CD4-positive, alpha-beta T cell (primary cell): ENCODE measurements around the gene FAM120B. TPM values are rescaled to one million over a fixed set of nuclear protein-coding genes. Genes with fewer than 3 reads are reported as not detected.
"Not testable (repeated sequence)": the region's sequence is repeated elsewhere in the genome, so short reads cannot be mapped to it uniquely, and the experiment has no call there.

Experiments
- ATAC-seq: fragments of 200-7000 bp; cut with Tn5 transposase; one replicate; pipeline ENCODE4 v1.10.0; 2022; ENCODE audit warnings: mild to moderate bottlenecking; ENCODE audit not compliant: poor library complexity
- CTCF ChIA-PET: fragments of 350-600 bp; sonication (Branson Sonifier 250); formaldehyde crosslinking; loops from one replicate; lab custom pipeline; 2021; ENCODE audit warnings: antibody characterized with exemption, inconsistent platforms; lab: Charles Lee
- POLR2A ChIA-PET: fragments of 350-600 bp; sonication (Branson Sonifier 250); formaldehyde crosslinking; loops from one replicate; lab custom pipeline; 2021; ENCODE audit warnings: antibody characterized with exemption, inconsistent platforms; lab: Charles Lee
- DNase-seq, 14 experiments: peaks; one replicate each; pipeline ENCODE4 v3.0.0-alpha.2; 2013 to 2020; ENCODE audit warnings: mixed read lengths in 2 of 14
- H3K27ac ChIP-seq, 2 donors: one replicate each; pipeline versions ENCODE4 v1.5.1 to v1.7.0; 2013; ENCODE audit warnings: low read length in 2 of 2, low read depth in 1 of 2, mild to moderate bottlenecking in 1 of 2
- H3K27me3 ChIP-seq, 2 experiments: 1 replicate in 1 of 2; 2 replicates in 1 of 2; pipeline versions ENCODE4 v1.6.1 to v1.7.0; 2013; ENCODE audit warnings: low read length in 2 of 2, control low read depth in 1 of 2, mild to moderate bottlenecking in 1 of 2, moderate library complexity in 1 of 2; ENCODE audit not compliant: insufficient read depth in 2 of 2, control insufficient read depth in 1 of 2
- H3K36me3 ChIP-seq: one replicate; pipeline ENCODE4 v1.6.1; 2013; ENCODE audit warnings: low read length, control low read depth; ENCODE audit not compliant: insufficient read depth
- H3K4me1 ChIP-seq: one replicate; pipeline ENCODE4 v1.6.1; 2013; ENCODE audit warnings: low read length, control low read depth; ENCODE audit not compliant: insufficient read depth
- H3K4me3 ChIP-seq: one replicate; pipeline ENCODE4 v1.5.1; 2013; ENCODE audit warnings: mild to moderate bottlenecking, low read length, moderate library complexity
- H3K9me3 ChIP-seq, 2 experiments: 1 replicate in 1 of 2; 2 replicates in 1 of 2; pipeline versions ENCODE4 v1.6.1 to v1.7.0; 2013; ENCODE audit warnings: low read length in 2 of 2, mild to moderate bottlenecking in 2 of 2, control low read depth in 1 of 2, moderate library complexity in 1 of 2; ENCODE audit not compliant: control insufficient read depth in 1 of 2, insufficient read depth in 1 of 2
- H3K27ac Mint-ChIP-seq: one replicate; pipeline ENCODE4 v1.8.0; 2020; ENCODE audit warnings: mixed read lengths
- H3K27me3 Mint-ChIP-seq: one replicate; pipeline ENCODE4 v1.8.0; 2021; ENCODE audit warnings: mixed read lengths
- H3K36me3 Mint-ChIP-seq: one replicate; pipeline ENCODE4 v1.8.0; 2021; ENCODE audit warnings: low read depth, mixed read lengths
- H3K4me1 Mint-ChIP-seq: one replicate; pipeline ENCODE4 v1.8.0; 2021; ENCODE audit warnings: low read depth, mixed read lengths
- H3K4me3 Mint-ChIP-seq: one replicate; pipeline ENCODE4 v1.8.0; 2020; ENCODE audit warnings: mild to moderate bottlenecking, mixed read lengths
- H3K9me3 Mint-ChIP-seq: one replicate; pipeline ENCODE4 v1.8.0; 2020; ENCODE audit warnings: mixed read lengths
- intact Hi-C, 2 experiments: fragments of 100-400 bp; cut with DNase I in 1 of 2; cut with micrococcal nuclease in 1 of 2; formaldehyde crosslinking; loops; one replicate each; pipeline versions ENCODE4 v1.15.1 to v1.9.0; 2023 to 2025; cut with DNase I, micrococcal nuclease
- total RNA-seq, 174 experiments: library from RNA in 2 of 174; stranded (reverse) in 2 of 174; gene quantifications; one replicate each; pipeline ENCODE4 v1.2.3 and lab custom pipeline; 2021 to 2026
- TF ChIP-seq, protein P1 (sequence below): fragments of 200-600 bp; IDR thresholded peaks from one replicate; pipeline ENCODE4 v1.8.0; 2022; ENCODE audit warnings: antibody characterized with exemption, mild to moderate bottlenecking

Gene FAM120B
- total RNA-seq, 2 experiments from 2014 or later: 24.1 to 26.7 TPM

GRCh38 chr6:170264086-170264485, 42.5 kb upstream of the FAM120B start:
- intact Hi-C loops: no loop called here
- H3K4me1 ChIP-seq: no peaks in the 10 kb centered on the region
- no peak for DNase-seq
- no peak overlapping the region for H3K4me3 Mint-ChIP-seq
- no peaks in the 10 kb centered on the region for H3K9me3 Mint-ChIP-seq
- peaks cover 0 to 6% of the 10 kb centered on the region in 2 experiments for H3K27me3 ChIP-seq
- peaks cover 5% of the 10 kb centered on the region for H3K27me3 Mint-ChIP-seq
- no peaks in the 10 kb centered on the region for H3K36me3 Mint-ChIP-seq
- H3K36me3 ChIP-seq: no peaks in the 10 kb centered on the region
- no peak overlapping the region for H3K27ac Mint-ChIP-seq
- H3K4me3 ChIP-seq: no peak overlapping the region
- no peak overlapping the region for H3K27ac ChIP-seq
- H3K4me1 Mint-ChIP-seq: no peaks in the 10 kb centered on the region
- POLR2A ChIA-PET: no interaction called here
- no peak for ATAC-seq
- CTCF ChIA-PET: no interaction called here
- H3K9me3 ChIP-seq: peaks cover 0 to 6% of the 10 kb centered on the region in 2 experiments
- TF ChIP-seq, protein P1, sequence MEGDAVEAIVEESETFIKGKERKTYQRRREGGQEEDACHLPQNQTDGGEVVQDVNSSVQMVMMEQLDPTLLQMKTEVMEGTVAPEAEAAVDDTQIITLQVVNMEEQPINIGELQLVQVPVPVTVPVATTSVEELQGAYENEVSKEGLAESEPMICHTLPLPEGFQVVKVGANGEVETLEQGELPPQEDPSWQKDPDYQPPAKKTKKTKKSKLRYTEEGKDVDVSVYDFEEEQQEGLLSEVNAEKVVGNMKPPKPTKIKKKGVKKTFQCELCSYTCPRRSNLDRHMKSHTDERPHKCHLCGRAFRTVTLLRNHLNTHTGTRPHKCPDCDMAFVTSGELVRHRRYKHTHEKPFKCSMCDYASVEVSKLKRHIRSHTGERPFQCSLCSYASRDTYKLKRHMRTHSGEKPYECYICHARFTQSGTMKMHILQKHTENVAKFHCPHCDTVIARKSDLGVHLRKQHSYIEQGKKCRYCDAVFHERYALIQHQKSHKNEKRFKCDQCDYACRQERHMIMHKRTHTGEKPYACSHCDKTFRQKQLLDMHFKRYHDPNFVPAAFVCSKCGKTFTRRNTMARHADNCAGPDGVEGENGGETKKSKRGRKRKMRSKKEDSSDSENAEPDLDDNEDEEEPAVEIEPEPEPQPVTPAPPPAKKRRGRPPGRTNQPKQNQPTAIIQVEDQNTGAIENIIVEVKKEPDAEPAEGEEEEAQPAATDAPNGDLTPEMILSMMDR: no peak

DNA sequence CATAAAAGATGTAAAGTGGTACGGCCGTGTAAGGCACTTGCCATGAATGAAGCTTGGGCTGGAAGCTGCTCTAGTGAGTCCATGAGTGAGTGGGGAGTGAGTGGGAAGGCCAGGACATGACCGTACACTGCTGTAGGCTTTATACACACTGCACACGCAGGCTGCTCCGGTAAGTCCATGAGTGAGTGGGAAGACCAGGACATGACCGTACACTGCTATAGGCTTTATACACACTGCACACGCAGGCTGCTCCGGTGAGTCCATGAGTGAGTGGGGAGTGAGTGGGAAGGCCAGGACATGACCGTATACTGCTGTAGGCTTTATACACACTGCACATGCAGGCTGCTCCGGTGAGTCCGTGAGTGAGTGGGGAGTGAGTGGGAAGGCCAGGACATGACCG, 41.9 kb upstream of the FAM120B start:
- H3K9me3 Mint-ChIP-seq, H3K4me1 ChIP-seq, H3K27me3 Mint-ChIP-seq, H3K4me1 Mint-ChIP-seq, DNase-seq, H3K36me3 ChIP-seq, H3K9me3 ChIP-seq, H3K4me3 Mint-ChIP-seq, H3K36me3 Mint-ChIP-seq, H3K27ac ChIP-seq, H3K27ac Mint-ChIP-seq, POLR2A ChIA-PET, ATAC-seq, CTCF ChIA-PET, intact Hi-C loops, H3K27me3 ChIP-seq, H3K4me3 ChIP-seq: not testable (repeated sequence)

- H3K4me3 Mint-ChIP-seq: no peak overlapping the region
- no peaks in the 10 kb centered on the region for H3K4me1 ChIP-seq
- ATAC-seq: no peak
- no peaks in the 10 kb centered on the region for H3K9me3 Mint-ChIP-seq
- ChIA-PET CTCF (no interaction called here), POLR2A (no interaction called here)
- TF ChIP-seq, protein P1: no peak
- no peaks in the 10 kb centered on the region for H3K27me3 Mint-ChIP-seq
- intact Hi-C loops: no loop called here
- H3K36me3 Mint-ChIP-seq: no peaks in the 10 kb centered on the region
- H3K4me3 ChIP-seq: no peak overlapping the region
- H3K27ac Mint-ChIP-seq: no peak overlapping the region
- no peaks in the 10 kb centered on the region for H3K36me3 ChIP-seq
- H3K27ac ChIP-seq: no peak overlapping the region
- H3K27me3 ChIP-seq: peaks cover 0 to 6% of the 10 kb centered on the region in 2 experiments
- no peak for DNase-seq
- H3K4me1 Mint-ChIP-seq: peaks cover 5% of the 10 kb centered on the region
- H3K9me3 ChIP-seq: peaks cover 0 to 6% of the 10 kb centered on the region in 2 experiments
Measured at GRCh38 chr6:170265655-170266054, 40.9 kb upstream of the FAM120B start.

DNA sequence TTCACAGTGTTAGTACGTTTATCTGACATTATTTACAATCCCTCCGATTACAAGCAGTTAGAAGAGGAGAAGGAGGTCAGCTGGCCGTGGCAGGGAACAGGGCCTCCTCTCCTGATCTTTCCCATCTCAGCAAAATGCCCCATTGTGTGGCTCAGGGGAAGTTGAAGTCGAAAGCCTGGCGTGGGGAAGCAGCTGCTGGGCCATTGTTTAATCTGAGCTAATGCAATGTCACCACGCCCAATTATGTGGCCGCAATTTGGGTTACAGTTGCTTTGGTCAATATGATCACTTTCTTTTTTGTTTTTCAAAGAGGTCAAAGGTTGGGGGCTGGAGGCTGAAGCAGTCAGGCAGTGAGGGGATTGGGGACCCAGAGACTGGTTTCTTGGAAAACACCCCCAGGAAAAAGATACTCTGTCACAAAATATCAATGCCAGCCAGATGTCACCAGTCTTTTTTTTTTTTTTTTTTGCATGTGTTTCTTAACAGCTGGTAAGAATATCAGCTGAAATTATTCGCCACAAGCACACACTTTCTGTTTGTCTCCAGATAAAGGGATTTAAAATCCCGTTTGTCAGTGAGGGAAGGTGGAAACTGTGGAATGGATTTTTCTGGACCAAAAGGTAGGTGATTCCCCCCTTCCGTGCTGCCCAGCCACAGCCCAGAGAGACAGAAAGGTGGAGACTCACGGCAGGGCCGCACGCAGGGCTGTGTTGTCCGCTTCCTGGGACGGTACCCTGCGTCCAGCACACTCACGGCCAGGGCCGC, 40.3 kb upstream of the FAM120B start:
- no peak overlapping the region for H3K27ac Mint-ChIP-seq
- Histone ChIP-seq H3K4me1 (peaks cover 4% of the 10 kb centered on the region), H3K27ac (no peak overlapping the region), H3K36me3 (no peaks in the 10 kb centered on the region), H3K27me3 (peaks cover 0 to 6% of the 10 kb centered on the region in 2 experiments), H3K4me3 (no peak overlapping the region), H3K9me3 (peaks cover 0 to 10% of the 10 kb centered on the region in 2 experiments)
- DNase-seq (no peak), ATAC-seq (no peak)
- H3K4me1 Mint-ChIP-seq: peaks cover 7% of the 10 kb centered on the region
- no peak overlapping the region for H3K4me3 Mint-ChIP-seq
- ChIA-PET POLR2A (no interaction called here), CTCF (no interaction called here)
- TF ChIP-seq, protein P1: no peak
- no peaks in the 10 kb centered on the region for H3K36me3 Mint-ChIP-seq
- H3K9me3 Mint-ChIP-seq: no peaks in the 10 kb centered on the region
- intact Hi-C loops: no loop called here
- no peaks in the 10 kb centered on the region for H3K27me3 Mint-ChIP-seq
